IMR-90 (cell line): ENCODE results near the gene CKAP4.

Source experiments
- CEBPB ChIP-seq: IDR thresholded peaks from 2 replicates; pipeline ENCODE4 v1.6.1; 2012; ENCODE audit warnings: low read depth, low read length, improper control_type of control experiment
- CHD1 ChIP-seq: IDR thresholded peaks from 2 replicates; pipeline ENCODE4 v1.6.1; 2012; ENCODE audit warnings: low read depth, low read length, improper control_type of control experiment
- ELK1 ChIP-seq: fragments of 150-350 bp; IDR thresholded peaks from 2 replicates; pipeline ENCODE4 v1.6.1; 2016; ENCODE audit warnings: low read depth, mild to moderate bottlenecking, low read length, moderate library complexity, borderline replicate concordance
- FOS ChIP-seq: fragments of 150-350 bp; IDR thresholded peaks from 2 replicates; pipeline ENCODE4 v1.6.1; 2016; ENCODE audit warnings: low read depth, low read length
- MAFK ChIP-seq: IDR thresholded peaks from 2 replicates; pipeline ENCODE4 v1.6.1; 2012; ENCODE audit warnings: low read depth, low read length, improper control_type of control experiment
- MAZ ChIP-seq: IDR thresholded peaks from 2 replicates; pipeline ENCODE4 v1.6.1; 2012; ENCODE audit warnings: low read depth, mild to moderate bottlenecking, low read length, improper control_type of control experiment, moderate library complexity, borderline replicate concordance
- NFE2L2 ChIP-seq: fragments of 150-350 bp; IDR thresholded peaks from 2 replicates; pipeline ENCODE4 v1.6.1; 2016; ENCODE audit warnings: low read depth, mild to moderate bottlenecking, low read length
- POLR2A ChIP-seq: IDR thresholded peaks from 2 replicates; pipeline ENCODE4 v1.6.1; 2012; ENCODE audit warnings: mild to moderate bottlenecking, low read depth, low read length
- RAD21 ChIP-seq: IDR thresholded peaks from 2 replicates; pipeline ENCODE4 v1.6.1; 2012; ENCODE audit warnings: low read length, improper control_type of control experiment
- RCOR1 ChIP-seq: IDR thresholded peaks from 2 replicates; pipeline ENCODE4 v1.6.1; 2012; ENCODE audit warnings: mild to moderate bottlenecking, low read length, improper control_type of control experiment; ENCODE audit not compliant: insufficient replicate concordance
- RFX5 ChIP-seq: IDR thresholded peaks from 2 replicates; pipeline ENCODE4 v1.8.0; 2012; ENCODE audit warnings: low read depth, mild to moderate bottlenecking, low read length, moderate library complexity
- SMC3 ChIP-seq: fragments of 150-350 bp; IDR thresholded peaks from 2 replicates; pipeline ENCODE4 v1.6.1; 2016; ENCODE audit warnings: low read depth, mild to moderate bottlenecking, antibody characterized with exemption, low read length, moderate library complexity
- TF ChIP-seq, protein P1 (sequence below): conservative IDR thresholded peaks from 2 replicates; pipeline ENCODE4 v1.5.1; 2012; ENCODE audit warnings: mild to moderate bottlenecking, low read depth, low read length, improper control_type of control experiment
- TF ChIP-seq, protein P2 (sequence below): fragments of 150-350 bp; IDR thresholded peaks from 2 replicates; pipeline ENCODE4 v1.6.1; 2017; ENCODE audit warnings: mild to moderate bottlenecking, antibody characterized with exemption, low read length, low read depth

DNA sequence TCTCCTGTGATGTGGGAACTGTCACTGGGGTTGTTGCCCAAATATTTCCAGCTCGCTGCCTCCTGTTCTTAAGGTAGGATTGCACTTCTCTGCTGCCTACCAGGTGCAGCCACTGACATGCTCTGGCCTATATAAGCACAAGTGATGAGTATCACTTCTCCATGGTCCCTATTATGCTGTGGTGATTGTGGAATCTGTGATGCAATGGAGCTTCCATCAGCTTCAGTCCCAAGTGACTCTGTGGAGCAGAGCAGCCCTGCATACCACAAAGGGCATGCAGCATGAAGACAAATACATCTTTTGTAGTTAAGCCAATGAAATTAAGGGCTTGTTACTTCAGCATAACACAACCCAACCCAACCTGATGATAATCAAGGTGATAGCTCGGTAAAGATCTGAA is 43.5 kb downstream of the CKAP4 start:
- TF ChIP-seq POLR2A (no peak), CHD1 (no peak), MAFK (no peak), MAZ (no peak), RAD21 (no peak), ELK1 (no peak), FOS (no peak), RFX5 (no peak), CEBPB (no peak), RCOR1 (no peak), SMC3 (no peak), NFE2L2 (no peak)
- TF ChIP-seq, protein P1, sequence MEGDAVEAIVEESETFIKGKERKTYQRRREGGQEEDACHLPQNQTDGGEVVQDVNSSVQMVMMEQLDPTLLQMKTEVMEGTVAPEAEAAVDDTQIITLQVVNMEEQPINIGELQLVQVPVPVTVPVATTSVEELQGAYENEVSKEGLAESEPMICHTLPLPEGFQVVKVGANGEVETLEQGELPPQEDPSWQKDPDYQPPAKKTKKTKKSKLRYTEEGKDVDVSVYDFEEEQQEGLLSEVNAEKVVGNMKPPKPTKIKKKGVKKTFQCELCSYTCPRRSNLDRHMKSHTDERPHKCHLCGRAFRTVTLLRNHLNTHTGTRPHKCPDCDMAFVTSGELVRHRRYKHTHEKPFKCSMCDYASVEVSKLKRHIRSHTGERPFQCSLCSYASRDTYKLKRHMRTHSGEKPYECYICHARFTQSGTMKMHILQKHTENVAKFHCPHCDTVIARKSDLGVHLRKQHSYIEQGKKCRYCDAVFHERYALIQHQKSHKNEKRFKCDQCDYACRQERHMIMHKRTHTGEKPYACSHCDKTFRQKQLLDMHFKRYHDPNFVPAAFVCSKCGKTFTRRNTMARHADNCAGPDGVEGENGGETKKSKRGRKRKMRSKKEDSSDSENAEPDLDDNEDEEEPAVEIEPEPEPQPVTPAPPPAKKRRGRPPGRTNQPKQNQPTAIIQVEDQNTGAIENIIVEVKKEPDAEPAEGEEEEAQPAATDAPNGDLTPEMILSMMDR: no peak
- TF ChIP-seq, protein P2, sequence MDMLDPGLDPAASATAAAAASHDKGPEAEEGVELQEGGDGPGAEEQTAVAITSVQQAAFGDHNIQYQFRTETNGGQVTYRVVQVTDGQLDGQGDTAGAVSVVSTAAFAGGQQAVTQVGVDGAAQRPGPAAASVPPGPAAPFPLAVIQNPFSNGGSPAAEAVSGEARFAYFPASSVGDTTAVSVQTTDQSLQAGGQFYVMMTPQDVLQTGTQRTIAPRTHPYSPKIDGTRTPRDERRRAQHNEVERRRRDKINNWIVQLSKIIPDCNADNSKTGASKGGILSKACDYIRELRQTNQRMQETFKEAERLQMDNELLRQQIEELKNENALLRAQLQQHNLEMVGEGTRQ: no peak
